ENCODE measurements around the gene DOK7. TPM values are rescaled to one million over a fixed set of nuclear protein-coding genes. Genes with fewer than 3 reads are reported as not detected.
"Not testable (repeated sequence)": the region's sequence is repeated elsewhere in the genome, so short reads cannot be mapped to it uniquely, and the experiment has no call there.

Gene DOK7
- total RNA-seq, 1 experiment from 2014 or later, result not detected

- DNase-seq (ENCODE audit: low read depth), result no peak
These were observed 40.1 kb downstream of the DOK7 start for GRCh38 chr4:3502941-3503936.

DNA sequence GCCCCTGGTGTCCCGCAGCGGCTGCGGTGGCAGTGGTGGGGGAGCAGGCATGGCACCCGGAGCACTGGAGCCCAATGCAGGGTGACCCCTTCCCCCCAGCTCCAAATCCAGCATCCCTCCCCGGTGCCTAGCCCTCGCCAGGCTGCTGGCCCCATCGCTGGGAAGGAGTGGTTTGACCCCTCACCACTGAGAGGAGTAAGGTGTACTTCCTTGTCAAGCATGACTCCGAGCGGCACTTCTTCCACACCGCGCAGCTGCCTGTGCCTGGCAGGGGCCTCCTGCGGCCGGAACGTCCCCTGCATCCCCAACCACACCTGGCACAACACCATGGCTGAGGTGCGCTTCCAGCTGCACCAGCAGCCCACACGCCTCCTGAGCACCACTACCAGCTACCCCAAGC, 42.1 kb downstream of the DOK7 start:
- DNase-seq (ENCODE audit: low read depth), result no peak

DNA sequence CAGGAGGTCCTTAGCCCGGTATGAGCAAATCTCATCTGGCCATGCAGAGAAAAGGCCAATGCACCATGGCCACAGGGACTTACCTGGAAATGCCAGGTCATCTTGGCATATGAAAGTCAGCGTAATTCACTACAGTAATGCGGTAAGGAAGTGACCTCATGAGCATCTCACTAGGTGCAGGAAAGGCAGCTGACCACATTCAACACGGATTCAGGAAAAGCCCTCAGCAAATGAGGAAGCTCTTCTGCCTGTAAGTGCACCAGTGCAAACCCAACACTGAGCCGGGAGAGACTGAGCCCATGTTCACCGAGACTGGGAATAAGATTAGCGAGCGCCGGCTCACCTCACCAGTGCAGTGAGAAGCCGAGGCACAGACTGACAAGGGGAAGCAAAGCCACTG, 45.4 kb downstream of the DOK7 start:
- no peak for DNase-seq (ENCODE audit: low read depth)

GRCh38 chr4:3510481-3510880, 47.4 kb downstream of the DOK7 start:
- no peak for DNase-seq (ENCODE audit: low read depth)

GRCh38 chr4:3511187-3511586, 48.1 kb downstream of the DOK7 start:
- DNase-seq (ENCODE audit: low read depth), result no peak

DNA sequence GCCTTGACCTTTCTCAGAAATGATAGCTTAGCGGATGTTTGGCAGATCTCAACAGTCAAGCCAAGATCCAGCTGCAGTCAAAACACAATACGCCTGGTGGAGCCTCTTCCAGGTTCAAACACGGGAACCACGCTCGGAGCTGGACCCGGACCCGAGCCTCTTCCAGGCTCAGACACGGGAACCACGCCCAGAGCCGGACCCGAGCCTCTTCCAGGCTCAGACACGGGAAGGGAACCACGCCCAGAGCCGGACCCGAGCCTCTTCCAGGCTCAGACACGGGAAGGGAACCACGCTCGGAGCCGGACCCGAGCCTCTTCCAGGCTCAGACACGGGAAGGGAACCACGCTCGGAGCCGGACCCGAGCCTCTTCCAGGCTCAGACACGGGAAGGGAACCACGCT, 48.5 kb downstream of the DOK7 start:
- DNase-seq (ENCODE audit: low read depth), result not testable (repeated sequence)

DNA sequence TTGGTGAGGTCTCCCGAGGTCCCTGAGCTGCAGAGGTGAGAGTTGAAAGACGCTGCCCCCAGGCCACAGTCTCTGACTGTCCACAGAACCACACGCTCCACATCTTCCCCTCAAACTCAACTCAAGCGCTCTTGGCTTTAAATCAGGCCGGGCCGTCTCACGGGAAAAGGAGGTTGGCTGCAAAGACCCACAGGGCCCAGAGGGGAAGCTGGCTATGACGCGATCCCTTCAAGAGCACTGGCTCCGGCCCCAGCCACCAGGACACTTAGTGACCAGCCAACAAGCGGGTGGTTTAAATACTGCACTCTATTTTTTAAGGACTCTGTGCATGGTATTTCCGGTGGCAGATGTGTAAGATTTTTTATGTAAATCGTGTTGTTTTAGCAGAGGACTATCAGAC, 49.2 kb downstream of the DOK7 start:
- no peak for DNase-seq (ENCODE audit: low read depth)

DNA sequence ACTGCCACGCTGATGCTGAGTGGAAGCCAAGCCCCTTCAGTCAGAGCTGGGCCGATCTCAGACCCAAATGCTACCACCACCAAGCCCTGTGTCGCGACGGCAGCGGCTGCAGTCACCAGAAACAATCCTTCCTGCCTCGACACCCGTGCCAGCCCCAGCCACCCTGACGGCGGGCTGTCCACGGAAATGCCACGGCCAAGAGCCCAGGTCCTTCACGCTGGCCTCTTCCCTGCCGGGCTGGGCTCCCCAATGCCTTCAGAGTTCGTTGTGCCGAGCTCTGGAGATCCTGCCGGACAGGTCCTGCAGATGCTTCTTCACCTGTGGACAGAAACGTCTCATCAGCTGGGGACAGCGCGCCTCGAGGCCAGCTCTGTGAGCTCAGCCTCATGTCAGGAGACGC, 49.6 kb downstream of the DOK7 start:
- DNase-seq (ENCODE audit: low read depth), result no peak

DNA sequence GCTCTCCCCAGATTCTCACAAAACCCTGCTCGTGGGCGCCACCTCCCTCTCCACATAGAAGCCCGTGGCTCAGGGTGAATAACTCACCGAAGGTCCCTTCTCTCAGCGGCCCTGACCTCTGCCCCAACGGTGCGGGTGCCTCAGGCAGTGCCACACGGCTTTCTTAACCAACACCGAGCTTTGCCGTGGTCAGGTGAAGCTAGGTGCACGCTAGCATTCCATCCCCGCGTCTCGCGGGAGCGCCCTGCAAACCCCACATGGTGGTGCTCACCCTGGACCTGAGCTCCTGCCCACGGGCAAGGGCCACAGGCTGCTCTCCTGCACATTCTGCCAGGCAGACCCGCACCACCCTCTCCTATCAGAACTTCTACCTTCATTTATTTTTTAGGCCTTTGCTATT, 50.7 kb downstream of the DOK7 start:
- no peak for DNase-seq (ENCODE audit: low read depth)

DNA sequence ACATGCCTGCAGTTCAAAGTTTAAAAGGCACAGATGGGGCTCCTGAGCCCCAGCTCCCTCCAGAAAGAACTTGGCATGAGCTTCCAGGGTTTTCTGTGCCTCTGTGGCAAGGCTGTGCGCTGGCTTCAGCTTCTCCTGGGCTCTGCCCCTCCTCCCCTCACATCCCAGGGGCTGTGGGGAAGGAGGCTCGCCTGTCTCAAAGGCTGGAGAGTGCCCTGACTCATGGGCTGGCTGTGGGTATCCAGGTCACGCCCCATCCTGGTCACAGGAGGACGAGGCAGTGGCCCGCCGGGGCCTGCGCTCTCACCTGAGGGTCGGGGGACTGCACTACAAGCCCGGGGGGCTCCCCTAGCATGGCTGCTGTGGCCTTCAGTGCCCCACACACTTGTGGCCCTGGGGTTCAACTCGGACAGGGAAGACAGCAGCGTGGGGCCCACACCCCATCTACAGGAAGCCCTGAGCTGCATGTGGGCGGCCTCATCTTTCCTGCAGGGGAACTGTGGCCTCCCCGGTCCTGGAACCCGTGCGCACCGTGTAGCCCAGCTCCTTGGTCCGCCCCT, 51.2 kb downstream of the DOK7 start:
- no peak for DNase-seq (ENCODE audit: low read depth)

- DNase-seq (ENCODE audit: low read depth), result no peak
These were observed 51.8 kb downstream of the DOK7 start for GRCh38 chr4:3514806-3515501.

DNA sequence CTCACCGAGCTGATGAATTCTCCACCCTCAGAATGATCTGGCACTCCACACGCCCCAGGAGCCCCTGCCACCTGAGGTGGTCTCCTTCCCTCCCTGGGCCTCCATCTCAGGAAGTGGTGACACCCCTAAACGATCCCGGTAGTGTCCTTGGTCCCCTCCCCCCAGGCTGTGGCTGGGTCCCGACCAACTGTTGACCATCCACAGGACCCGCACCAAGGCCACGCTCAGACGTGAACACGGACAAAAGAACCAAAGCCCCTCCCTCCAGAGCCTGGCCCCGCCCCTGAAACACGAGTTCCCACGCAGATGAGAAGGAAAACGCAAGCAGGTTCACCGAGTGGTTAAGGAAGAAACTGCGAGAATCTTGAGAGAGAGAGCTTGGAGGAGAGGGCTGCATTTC, 52.5 kb downstream of the DOK7 start:
- no peak for DNase-seq (ENCODE audit: low read depth)

GRCh38 chr4:3516061-3516835, 53.1 kb downstream of the DOK7 start:
- no peak for DNase-seq (ENCODE audit: low read depth)

DNA sequence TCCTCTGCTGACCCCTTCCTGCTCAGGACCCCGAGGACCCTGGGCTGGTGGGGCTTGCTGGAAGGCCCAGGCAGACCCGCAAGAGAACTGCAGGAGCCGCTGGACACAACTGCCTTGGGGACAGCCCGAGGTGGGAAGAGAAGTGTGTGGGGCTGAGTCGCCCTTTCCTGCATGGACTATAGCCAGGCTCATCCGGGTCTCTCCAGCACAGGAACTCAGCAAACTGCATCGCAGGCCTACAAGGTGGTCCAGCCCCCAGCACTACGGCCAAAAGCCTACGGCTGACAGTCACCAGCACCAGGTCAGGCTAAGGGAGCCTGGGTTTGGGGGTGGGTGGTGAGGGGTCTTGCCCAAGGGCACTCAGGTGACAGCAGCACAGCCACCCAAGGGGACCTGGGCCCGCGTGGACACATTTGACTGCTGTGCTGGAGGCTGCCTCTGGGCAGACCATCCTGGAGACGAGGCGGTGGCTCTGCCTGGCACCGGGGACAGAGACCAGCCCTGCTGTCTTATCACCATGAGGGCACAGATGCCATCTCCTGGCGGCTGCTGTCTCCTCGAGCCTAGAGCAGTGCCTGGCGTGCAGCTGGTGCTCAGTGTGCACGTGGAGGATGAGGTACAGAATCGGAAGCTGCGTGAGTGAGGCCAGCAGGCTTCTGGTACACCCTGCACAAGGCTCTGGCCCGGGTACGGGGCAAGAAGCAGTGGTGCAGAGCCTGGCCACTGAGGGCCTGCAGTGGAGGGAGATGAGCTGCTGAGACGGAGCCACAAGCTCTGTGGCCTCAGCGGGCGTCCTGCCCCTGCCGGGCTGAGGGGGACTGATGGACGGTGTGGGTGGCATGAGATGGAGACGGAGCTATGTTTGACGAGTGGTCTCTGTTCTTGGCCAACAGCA, 54.0 kb downstream of the DOK7 start:
- DNase-seq (ENCODE audit: low read depth), result no peak

DNA sequence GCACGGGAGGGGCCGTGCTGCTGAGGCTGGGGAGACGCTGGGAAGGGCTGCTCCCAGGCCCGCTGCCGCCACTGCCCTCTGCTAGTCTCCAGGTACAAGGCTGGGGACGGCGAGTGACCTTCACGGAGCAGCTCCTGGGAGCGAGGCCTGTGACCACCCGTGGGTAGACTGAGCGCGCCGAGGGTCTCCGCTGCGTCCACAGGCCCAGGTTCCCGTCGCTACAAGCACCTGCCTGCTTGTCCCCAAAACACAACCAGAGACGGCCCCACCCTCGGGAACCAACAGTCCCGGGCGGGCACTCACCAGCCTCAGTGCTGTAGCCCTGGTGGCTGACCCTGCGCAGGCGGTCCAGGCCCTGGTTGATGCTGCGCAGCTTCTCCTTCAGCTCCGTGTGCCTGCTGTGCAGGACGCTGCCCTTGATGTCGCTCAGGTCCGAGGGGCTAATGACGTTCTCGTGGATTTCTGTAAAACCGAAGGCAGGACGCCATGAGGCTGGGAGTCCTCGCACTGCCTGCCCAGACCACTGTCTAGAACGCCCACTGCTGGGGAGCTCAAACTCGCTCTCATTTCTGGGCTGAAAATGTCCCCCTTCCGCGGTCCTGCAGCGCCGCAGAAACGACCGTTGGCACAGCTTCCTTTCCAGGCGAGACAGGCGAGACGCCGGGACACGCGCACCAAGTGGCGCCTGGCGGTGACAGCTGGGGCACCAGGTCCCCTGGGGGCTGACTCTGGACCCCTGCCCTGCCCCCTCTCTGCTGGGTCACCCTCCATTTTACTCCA, 54.8 kb downstream of the DOK7 start:
- DNase-seq (ENCODE audit: low read depth), result no peak

GRCh38 chr4:3518511-3518880, 55.4 kb downstream of the DOK7 start:
- DNase-seq (ENCODE audit: low read depth), result no peak

- no peak for DNase-seq (ENCODE audit: low read depth)
These were observed 55.8 kb downstream of the DOK7 start for GRCh38 chr4:3518941-3519340.

DNA sequence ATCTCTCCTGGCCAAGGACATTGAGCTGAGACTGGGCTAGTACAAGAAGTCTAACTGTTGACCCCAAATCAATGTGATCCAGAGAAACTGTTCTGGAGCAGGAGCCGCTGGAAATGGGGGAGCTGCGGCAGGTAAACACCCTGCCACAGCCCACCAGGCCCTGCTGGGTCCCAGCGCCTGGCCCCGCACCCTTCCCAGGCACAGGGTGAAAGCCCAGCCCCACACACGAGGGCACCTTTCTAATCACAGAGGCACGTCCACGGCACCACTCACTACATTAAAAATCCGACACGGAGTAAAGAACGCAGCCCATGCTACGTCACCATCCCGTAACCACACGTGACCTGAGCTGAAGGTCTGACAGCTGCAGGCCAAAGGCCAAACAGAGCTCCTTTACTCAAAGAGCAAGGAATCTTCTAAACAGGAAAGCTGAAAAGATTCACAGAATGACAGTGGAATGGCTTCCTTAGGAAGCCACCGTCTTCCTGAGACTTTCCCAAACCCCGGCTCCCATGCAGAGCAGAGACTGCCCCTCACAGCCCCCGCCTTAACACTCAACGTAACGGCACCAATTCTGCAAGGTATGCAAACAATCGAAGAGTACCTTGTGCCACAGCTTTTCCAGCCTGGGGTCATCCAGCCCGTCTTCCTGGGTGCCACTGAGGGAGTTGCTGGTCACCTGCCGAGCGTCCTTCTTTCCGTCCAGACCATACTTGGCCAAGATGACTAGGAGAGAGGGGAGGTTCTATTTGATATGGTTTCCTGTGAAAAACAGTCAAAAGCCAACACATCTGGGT, 56.6 kb downstream of the DOK7 start:
- DNase-seq (ENCODE audit: low read depth), result no peak

GRCh38 chr4:3520276-3520675, 57.2 kb downstream of the DOK7 start:
- no peak for DNase-seq (ENCODE audit: low read depth)
